Tibial artery (tissue), 4 donors: ENCODE results near the gene MAD1L1.

Experiments
- DNase-seq, 2 donors: peaks; one replicate each; pipeline ENCODE4 v3.0.0-alpha.2; 2019
- H3K27ac ChIP-seq, 2 donors: fragments of 200-600 bp; sonication (generic) in 1 of 2; 1 replicate in 1 of 2; 2 replicates in 1 of 2; pipeline ENCODE4 v1.5.1; 2018 to 2019; ENCODE audit warnings: mild to moderate bottlenecking in 1 of 2
- H3K27me3 ChIP-seq, 2 donors: fragments of 200-600 bp; sonication (generic) in 1 of 2; one replicate each; pipeline versions ENCODE4 v1.5.1 to v1.6.0; 2016 to 2019
- H3K36me3 ChIP-seq, 3 donors: fragments of 200-600 bp; sonication (generic) in 2 of 3; one replicate each; pipeline ENCODE4 v1.5.1; 2016 to 2019; ENCODE audit warnings: mild to moderate bottlenecking in 2 of 3
- H3K4me1 ChIP-seq, 4 donors: fragments of 200-600 bp; sonication (generic) in 2 of 4; 1 replicate in 3 of 4; 2 replicates in 1 of 4; pipeline ENCODE4 v1.5.1; 2016 to 2019
- H3K4me3 ChIP-seq, 2 donors: fragments of 200-600 bp; sonication (generic) in 1 of 2; 1 replicate in 1 of 2; 2 replicates in 1 of 2; pipeline ENCODE4 v1.5.1; 2018 to 2019; ENCODE audit warnings: mild to moderate bottlenecking in 2 of 2
- H3K9me3 ChIP-seq, 3 donors: fragments of 200-600 bp; sonication (generic) in 1 of 3; one replicate each; pipeline ENCODE4 v1.5.1; 2016 to 2019
- intact Hi-C: fragments of 100-400 bp; cut with DNase I; formaldehyde crosslinking; loops from one replicate; pipeline ENCODE4 v1.15.0; 2023; ENCODE audit warnings: low total_unique reads
- TF ChIP-seq, protein P1 (sequence below), 2 experiments: fragments of 200-600 bp in 1 of 2; fragments of 450-650 bp in 1 of 2; IDR thresholded peaks; one replicate each; pipeline ENCODE4 v1.5.1; 2017 to 2019; ENCODE audit warnings: antibody characterized with exemption in 2 of 2, mild to moderate bottlenecking in 1 of 2, moderate library complexity in 1 of 2

Gene MAD1L1

DNA sequence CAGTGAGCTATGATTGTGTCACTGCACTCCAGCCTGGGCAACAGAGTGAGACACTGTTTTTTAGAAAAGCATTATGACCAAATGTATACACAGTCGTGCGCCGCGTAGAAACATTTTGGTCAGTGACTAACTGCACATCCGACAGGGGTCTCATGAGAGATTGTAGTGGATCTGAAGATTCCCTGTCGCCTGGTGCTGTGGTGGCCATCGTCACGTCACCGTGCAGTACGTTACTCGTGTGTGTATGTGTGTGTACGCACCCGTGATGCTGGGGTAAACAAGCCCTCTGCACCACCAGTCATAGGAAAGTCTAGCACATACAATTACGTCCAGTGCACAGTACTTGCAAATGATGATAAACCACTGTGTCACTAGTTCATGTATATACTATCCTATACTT lies 453.3 kb downstream of the MAD1L1 start:
- Histone ChIP-seq H3K27me3 (peaks cover 0 to 5% of the 10 kb centered on the region in 2 donors), H3K4me1 (no peaks in the 10 kb centered on the region), H3K9me3 (peaks cover 0 to 11% (median 9%) of the 10 kb centered on the region in 3 donors), H3K4me3 (no peak overlapping the region), H3K36me3 (no peaks in the 10 kb centered on the region), H3K27ac (no peak overlapping the region)
- DNase-seq, result no peak
- intact Hi-C loops, result no loop called here
- TF ChIP-seq, protein P1, sequence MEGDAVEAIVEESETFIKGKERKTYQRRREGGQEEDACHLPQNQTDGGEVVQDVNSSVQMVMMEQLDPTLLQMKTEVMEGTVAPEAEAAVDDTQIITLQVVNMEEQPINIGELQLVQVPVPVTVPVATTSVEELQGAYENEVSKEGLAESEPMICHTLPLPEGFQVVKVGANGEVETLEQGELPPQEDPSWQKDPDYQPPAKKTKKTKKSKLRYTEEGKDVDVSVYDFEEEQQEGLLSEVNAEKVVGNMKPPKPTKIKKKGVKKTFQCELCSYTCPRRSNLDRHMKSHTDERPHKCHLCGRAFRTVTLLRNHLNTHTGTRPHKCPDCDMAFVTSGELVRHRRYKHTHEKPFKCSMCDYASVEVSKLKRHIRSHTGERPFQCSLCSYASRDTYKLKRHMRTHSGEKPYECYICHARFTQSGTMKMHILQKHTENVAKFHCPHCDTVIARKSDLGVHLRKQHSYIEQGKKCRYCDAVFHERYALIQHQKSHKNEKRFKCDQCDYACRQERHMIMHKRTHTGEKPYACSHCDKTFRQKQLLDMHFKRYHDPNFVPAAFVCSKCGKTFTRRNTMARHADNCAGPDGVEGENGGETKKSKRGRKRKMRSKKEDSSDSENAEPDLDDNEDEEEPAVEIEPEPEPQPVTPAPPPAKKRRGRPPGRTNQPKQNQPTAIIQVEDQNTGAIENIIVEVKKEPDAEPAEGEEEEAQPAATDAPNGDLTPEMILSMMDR (IDR thresholded peaks at IDR 0.05), result no peak

DNA sequence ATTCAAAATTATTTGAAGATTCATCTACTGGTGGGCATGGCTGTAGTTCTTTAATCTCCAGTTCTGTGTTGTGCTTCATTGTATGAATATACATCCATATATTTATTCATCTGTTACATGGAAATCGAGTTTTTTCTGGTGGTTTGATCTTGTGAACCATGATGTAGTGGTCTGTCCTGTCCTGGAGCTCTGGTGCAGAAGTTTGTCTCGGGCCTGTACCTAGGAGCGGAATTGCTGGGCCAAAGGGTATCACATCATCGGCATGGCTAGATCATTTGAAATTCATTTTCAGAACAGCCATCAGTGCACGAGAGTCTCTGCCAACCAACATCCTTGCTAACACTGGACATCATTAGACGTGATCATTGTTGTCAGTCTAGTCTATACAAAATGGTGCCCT lies 455.6 kb downstream of the MAD1L1 start:
- TF ChIP-seq, protein P1 (IDR thresholded peaks at IDR 0.05), result no peak
- peaks cover 0 to 11% (median 9%) of the 10 kb centered on the region in 3 donors for H3K9me3 ChIP-seq
- H3K27me3 ChIP-seq, result peaks cover 0 to 5% of the 10 kb centered on the region in 2 donors
- no peak for DNase-seq
- no peak overlapping the region for H3K4me3 ChIP-seq
- H3K36me3 ChIP-seq, result no peaks in the 10 kb centered on the region
- no peak overlapping the region for H3K27ac ChIP-seq
- intact Hi-C loops, result no loop called here
- no peaks in the 10 kb centered on the region for H3K4me1 ChIP-seq

DNA sequence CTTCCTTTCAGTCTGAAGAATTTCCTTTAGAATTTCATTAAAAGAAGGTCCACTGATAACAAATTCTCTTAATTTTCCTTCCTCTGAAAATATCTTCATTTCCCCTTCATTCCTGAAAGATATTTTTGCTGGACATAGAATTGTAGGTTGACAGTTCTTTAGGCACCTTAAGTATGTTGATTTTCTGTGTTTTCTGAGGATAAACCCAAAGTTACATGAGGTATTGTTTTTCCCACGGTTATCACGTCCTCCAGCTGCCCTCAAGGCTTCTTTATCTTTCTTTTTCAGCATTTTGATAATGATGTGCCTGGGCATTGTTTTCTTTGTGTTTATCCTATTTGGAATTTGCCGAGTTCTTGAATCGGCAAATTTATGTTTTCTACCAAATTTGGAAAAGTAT lies 457.4 kb downstream of the MAD1L1 start:
- DNase-seq, result no peak
- no peaks in the 10 kb centered on the region for H3K4me1 ChIP-seq
- TF ChIP-seq, protein P1 (IDR thresholded peaks at IDR 0.05), result no peak
- H3K27me3 ChIP-seq, result peaks cover 0 to 5% of the 10 kb centered on the region in 2 donors
- H3K27ac ChIP-seq, result no peak overlapping the region
- H3K9me3 ChIP-seq, result peaks cover 0 to 11% (median 9%) of the 10 kb centered on the region in 3 donors
- no peaks in the 10 kb centered on the region for H3K36me3 ChIP-seq
- no peak overlapping the region for H3K4me3 ChIP-seq
- intact Hi-C loops, result no loop called here

DNA sequence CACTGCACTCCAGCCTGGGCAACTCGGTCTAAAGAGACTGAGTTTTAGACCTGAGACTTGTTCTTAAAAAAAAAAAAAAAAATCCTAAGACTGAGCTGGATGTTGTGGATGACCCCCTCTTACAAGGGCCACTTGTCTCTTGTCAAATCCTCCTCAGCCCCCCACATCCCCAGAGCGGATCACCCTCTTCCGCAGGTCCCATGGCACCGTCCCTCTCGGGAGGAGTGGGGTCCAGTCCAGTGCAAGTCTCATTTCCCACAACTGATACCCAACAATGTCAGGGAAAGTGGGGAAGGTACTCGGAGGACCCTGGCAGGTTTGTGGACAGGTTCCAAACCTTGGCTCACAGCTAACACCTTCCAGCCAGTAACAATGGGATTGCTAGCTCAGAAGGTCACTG lies 462.4 kb downstream of the MAD1L1 start:
- H3K36me3 ChIP-seq, result no peaks in the 10 kb centered on the region
- no peak overlapping the region for H3K4me3 ChIP-seq
- no peak overlapping the region for H3K27ac ChIP-seq
- H3K4me1 ChIP-seq, result no peaks in the 10 kb centered on the region
- TF ChIP-seq, protein P1 (IDR thresholded peaks at IDR 0.05), result no peak
- intact Hi-C loops, result no loop called here
- no peak for DNase-seq
- no peaks in the 10 kb centered on the region for H3K9me3 ChIP-seq
- H3K27me3 ChIP-seq, result peaks cover 0 to 19% of the 10 kb centered on the region in 2 donors

DNA sequence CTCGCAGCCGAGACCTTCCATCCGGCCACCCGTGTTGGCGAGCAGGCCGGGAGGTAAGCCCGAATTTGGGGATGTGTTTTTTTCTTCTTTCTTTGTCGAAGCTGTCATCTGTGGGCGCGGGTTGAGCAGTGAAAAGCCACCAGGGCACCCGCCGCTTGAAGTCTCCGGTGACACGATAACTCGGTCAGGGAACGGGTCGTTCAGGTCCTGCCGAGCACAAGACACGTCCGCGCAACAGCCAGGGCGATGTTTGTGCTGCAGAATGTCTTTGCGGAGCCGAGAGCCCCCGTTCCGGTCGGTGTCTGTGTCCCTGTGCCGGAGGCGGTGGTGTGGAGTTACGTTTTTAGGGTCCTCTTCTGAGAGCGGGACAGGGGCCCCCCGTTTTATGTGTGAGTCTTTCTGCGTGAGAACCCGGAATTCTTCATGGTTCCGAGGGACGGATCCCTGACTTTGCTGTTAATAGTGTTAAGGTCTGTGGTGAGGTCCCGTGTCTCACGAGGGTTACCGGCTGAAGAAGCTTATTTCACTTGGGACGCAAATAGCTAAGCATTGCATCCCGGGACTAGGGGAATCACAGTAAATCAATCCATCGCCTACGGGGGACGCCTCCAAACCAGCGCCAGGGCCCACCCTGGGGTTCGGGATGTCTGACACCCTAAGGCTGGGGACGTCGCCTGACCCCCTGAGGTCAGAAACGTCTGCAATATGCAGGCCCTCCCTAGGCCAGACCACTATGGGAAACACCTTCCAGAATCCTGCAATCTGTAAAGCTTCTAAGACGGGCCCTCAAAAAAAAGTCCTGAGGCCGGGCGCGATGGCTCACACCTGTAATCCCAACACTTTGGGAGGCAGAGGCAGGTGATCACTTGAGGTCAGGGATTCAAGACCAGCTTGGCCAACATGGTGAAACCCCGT lies 463.2 kb downstream of the MAD1L1 start:
- TF ChIP-seq, protein P1 (IDR thresholded peaks at IDR 0.05), result no peak
- H3K36me3 ChIP-seq, result no peaks in the 10 kb centered on the region
- no peak overlapping the region for H3K27ac ChIP-seq
- peaks cover 0 to 3% (median 0%) of the 10 kb centered on the region in 3 donors for H3K9me3 ChIP-seq
- H3K27me3 ChIP-seq, result peaks cover 0 to 19% of the 10 kb centered on the region in 2 donors
- intact Hi-C loops, result no loop called here
- no peak for DNase-seq
- H3K4me3 ChIP-seq, result no peak overlapping the region
- no peaks in the 10 kb centered on the region for H3K4me1 ChIP-seq
